Fibroblast of skin of left biceps (primary cell): ENCODE data around the gene CDH1.

Source experiments
- DNase-seq, 2 experiments: peaks; one replicate each; pipeline ENCODE4 v3.0.0-alpha.2; 2013; ENCODE audit warnings: low read depth in 2 of 2

Gene CDH1

DNA sequence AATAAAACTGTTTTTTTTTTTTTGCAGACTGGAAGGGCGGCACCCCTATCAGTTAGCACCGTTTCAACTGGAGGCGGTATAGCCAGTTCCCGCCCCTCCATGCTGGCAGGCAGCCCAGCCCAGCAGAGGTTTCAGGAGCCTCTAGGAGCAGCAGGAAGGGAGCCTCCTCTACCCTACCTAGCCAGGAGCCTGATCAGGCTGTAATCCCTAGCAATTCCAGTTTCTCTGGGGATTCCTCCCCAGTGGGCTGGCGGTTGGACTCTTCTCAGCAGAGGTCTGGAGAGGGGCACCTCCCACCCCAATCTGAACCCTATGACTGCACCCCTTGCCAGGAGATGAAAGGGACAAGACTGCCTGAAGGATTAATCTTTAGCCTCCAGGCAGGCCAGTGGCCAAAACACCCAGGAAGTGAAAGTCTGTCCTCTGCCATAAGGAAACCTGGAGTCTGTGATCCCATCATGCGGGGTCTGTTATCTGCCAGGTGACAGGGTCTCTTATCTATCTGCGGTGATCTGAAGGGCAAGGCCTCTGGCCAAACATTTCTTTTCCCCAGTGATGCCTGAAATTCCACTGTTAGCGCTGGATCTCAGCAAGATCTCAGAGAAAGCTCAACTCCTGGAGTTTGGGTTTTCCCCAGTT, 4.9 kb upstream of the CDH1 start:
- no peak for DNase-seq

DNA sequence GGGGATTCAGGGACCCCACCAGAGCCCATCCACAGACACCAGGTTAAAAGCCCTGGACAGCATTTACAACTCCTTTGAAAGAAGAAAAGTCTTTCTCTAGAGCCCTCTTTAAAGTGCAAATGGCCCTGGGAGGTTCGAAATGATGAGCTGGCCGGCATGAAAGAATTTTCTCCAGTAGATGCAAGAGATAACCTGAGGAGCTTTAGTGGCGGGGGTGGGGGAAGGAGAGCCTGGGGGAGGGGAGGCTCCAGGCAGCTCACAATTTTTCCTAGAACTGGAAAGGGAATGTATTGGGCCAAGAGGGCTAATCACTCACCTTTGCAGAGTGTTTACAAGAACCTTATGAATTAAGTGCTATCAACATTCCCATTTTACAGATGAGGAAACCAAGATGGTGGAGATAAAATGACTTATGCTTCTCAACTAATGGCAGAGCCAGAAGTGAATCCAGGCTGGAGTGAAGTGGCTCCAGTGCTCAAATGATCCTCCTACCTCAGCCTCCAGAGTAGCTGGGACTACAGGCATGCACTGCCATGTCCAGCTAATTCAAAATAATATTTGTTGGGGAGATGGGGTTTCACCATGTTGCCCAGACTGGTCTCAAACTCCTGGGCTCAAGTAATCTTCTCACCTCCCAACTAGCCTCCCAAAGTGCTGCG, 4.2 kb upstream of the CDH1 start:
- DNase-seq: no peak

DNA sequence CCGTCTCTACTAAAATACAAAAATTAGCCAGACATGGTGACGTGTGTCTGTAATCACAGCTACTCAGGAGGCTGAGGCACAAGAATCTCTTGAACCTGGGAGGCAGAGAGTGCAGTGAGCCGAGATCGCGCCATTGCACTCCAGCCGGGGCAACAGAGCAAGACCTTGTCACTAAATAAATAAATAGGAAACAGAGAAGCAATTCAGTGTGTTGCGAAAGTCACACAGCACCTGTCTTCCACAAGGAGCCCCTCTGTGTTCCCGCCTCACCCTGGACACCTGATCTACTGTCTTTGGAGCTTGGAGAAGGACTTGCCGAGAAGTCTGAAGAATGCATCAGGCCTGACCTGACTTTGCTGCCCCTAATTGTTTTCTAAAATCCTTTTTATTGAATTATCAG, 3.5 kb upstream of the CDH1 start:
- DNase-seq: no peak

DNA sequence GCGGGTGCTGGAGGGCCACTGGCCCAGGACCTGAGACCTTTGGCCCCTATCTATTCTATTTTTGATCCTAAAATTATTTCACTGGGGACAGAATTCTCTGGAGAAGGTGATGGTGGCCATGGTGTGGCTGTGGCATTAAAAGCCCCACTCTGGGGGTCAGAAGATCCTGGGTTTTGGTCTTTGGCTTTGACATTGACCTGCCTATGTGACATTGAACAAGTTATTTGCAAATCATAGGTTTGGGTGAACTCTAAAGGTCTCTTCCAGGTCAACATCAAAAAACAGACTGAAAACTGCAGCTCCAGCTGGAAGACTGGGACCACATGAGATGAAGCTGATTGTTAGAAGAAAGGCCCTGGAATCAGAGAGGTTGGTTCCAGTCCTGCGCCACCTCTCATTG, 2.3 kb upstream of the CDH1 start:
- no peak for DNase-seq

DNA sequence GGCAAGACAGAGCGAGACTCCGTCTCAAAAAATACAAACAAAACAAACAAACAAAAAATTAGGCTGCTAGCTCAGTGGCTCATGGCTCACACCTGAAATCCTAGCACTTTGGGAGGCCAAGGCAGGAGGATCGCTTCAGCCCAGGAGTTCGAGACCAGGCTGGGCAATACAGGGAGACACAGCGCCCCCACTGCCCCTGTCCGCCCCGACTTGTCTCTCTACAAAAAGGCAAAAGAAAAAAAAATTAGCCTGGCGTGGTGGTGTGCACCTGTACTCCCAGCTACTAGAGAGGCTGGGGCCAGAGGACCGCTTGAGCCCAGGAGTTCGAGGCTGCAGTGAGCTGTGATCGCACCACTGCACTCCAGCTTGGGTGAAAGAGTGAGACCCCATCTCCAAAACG, 531 bp upstream of the CDH1 start:
- no peak for DNase-seq

DNA sequence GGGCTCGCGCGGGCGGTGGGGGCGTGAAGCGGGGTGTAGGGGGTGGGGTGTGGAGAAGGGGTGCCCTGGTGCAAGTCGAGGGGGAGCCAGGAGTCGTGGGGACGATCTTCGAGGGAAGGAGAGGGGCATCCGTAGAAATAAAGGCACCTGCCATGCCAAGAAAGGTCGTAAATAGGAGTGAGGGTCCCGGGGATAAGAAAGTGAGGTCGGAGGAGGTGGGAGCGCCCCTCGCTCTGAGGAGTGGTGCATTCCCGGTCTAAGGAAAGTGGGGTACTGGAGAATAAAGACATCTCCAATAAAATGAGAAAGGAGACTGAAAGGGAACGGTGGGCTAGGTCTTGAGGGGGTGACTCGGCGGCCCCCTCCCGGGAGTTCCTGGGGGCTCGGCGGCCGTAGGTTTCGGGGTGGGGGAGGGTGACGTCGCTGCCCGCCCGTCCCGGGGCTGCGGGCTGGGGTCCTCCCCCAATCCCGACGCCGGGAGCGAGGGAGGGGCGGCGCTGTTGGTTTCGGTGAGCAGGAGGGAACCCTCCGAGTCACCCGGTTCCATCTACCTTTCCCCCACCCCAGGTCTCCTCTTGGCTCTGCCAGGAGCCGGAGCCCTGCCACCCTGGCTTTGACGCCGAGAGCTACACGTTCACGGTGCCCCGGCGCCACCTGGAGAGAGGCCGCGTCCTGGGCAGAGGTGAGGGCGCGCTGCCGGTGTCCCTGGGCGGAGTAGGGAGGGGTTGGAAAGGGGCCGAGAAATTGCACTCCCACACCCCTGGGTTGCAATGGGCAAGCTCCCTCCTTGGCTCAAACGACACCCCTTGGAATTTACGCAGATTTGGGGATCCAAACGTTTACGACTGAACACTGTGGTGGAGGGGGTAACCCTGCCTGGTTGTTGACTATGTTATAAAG, 888 bp downstream of the CDH1 start:
- no peak for DNase-seq

DNA sequence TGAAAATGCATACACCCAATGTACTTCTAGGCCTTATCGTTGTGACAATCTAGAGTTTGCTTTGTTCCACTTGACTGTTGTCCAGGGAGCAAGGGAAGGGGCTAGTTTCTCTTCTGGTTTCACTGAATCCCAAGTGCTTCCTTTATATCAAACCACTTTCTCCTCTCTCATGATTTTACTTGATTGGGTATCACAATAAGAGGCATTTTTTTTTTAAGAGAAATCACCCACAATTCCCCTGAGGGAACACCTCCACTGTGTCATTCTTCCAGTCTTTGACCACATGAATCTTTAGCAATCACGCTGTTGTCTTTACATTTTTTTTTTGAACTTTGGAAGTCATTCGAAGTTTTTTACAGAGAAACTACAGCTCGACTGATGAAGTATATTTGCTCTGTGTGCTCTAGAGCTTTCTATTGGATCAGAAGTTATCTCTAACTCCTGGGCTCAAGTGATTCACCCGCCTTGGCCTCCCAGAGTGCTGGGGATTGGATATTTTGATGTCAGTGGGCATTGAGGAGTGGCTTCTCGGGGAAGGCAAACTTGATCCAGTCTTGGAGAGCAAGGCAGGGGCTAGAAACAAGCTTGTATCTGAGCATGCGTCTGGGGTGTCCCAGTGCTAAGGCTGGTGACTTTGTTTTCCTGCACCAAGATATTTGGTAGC, 3.0 kb downstream of the CDH1 start:
- DNase-seq: no peak

DNA sequence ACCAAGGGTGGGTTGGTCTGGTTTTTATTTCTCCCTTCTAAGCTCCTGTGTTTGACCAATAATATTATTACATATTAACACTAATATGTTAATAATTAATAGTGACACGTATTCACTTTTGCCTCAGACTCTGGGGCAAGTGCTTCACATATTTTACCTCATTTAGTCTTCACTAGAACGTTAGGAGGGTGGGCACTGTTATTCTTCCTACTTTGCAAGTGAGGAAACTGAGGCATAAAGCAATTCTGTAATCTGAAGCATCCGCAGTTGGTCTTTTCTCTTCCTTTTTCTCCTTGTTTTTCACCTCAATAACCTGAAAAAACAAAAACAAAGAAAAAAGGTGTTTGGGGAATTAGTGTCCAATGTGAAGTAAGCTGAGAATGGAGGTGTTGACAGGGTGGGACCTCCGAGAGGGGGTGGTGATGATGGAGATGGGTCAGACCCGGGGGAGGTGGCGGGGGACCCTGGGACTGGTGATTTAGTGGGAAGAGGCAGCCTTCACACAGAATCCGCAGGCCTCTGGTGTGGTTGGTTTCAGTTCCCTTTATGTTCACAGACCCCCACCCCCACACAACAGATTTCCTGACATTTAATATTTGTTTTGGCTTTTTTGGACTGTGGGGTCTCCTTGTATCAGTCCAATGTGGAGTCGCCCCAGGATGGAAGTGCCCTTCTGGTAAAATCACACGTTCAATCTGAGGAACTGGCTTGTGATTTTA, 3.7 kb downstream of the CDH1 start:
- no peak for DNase-seq

DNA sequence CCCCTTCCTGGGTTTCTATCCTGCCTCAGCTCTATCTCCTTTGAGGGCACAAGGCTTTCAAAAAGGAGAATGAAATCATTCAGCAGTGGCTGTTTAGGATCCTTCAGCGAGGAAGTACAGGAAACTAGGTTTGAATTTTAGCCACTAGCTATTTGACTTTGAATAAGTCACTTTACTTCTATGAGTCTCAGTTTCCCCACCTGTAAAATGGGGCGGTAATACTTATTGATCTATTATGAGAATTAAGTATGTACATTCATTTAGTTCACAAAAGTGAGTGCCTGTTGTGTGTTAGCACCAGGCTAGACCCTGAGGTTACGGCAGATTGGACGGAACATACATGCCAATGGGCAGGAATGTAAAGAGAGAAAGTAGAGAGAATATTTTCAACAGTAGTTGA, 6.6 kb downstream of the CDH1 start:
- DNase-seq: no peak

DNA sequence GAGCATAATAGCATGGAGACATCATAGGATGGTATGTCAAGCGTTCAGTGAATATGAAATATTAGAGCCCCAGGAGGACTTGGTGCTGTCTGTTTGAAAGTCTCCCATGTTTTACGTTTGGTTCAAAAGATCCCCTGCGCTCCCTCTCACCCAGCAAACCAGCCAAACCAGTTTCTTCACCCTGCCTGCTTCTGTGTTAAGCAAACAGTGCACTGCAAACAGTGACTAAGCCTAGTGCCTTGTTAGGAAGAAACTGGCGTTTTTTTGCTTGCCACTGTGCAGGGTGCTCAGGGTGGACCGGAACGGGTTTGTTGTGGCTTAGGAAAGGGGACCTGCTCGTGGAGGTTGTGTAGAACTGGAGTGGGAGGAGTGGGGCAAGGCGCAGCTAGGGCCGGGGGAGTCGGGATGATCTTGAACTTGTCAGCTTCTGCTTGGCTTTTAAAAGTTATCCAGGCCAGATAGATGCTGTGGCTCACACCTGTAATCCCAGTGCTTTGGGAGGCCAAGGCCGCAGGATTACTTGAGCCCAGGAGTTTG, 7.7 kb downstream of the CDH1 start:
- DNase-seq: no peak

DNA sequence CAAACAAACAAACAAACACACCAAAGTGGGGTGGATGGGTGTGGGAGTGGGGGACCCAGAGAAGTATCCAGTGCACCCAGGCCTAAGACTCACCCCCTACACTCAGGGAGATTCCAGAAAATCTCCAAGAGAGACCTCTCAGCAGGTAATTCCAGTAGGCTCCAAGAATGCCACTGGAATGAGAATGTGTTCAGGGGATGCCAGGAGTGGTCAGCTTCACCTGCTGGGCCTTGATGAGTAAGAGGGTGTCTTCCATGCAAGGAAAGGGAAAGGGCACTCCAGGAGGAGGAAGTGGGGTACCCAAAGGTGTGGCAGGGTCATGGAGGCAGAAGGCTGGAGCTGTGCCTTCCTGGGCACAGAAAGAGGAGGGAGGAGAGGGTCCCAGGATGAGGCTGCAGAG, 9.9 kb downstream of the CDH1 start:
- DNase-seq: no peak

DNA sequence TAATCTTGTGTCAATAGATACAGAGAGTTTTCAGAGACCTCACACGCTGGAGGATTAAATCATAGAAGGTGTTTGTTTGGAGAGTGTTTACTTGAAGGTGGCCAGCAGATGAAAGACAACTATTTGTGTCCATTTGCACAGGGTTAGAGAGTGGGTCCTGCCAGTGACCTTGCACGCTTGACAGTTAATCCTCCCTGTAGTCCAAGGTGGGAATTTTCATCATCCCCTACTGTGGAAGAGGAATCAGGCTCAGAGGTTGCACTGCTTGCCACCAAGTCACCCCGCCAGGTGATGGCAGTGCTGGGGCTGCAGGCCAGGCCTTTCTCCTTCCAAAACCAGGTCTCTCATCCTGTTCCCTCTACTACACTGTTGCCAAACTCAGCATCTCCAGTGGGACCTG, 12.3 kb downstream of the CDH1 start:
- no peak for DNase-seq

DNA sequence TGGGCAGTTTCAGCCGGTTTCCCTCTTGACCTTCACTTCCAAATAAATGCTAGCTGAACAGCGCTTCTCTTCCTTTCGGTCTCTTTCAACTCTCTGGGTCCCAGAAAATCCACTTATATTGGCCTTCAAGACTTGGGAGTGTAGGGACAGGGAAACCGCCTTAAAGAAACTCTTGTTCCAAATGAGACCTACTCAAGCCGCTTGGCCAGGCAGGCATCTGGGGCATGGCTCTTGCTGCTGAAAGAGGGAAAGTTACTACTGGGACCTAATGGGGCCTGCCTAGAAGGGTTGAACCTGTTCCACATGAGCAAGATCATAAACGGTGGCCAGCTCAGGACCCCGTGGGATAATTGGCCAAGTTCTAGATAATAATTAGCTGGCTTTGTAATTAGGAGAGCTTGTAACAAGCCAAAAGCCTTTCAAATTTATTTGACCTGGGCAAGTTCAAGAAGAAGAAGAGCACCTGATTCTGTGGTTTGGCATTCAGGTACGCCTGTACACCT, 13.2 kb downstream of the CDH1 start:
- DNase-seq: no peak

DNA sequence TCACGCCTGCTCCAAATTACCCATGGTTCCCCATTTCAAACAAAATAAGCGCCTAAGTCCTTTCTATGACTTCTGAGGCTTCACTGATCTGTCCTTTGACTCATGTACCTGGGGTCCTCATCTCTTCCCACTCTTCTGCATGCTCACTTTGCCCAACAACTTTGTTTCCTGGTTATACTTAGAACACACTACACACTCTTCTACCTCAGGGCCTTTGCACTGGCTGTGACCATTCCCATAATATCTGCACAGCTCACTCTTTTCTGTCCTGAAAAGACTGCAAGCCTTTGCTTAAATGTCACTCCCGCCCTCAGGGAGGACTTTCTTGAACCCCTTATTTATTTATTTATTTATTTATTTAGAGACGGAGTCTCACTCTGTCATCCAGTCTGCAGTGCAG, 14.1 kb downstream of the CDH1 start:
- no peak for DNase-seq

DNA sequence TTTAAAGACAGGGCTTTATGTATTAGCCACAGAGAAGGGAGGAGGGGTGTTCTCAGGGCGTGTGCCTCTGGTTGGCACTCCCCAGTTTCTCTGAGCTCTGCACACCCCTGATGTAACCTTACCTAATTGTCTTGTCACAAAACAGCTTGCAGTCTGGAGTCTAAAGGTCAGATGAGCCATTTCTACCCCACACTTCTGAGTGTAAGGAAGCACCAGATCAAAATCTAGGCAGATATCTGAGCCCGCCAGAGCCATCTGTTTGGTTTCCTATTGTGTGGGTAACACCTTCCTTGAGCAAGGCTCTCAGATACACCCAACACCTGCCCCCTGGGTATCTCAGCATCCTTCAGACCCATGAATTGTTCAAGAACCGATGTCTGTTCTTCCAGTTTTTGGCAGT, 15.5 kb downstream of the CDH1 start:
- no peak for DNase-seq

DNA sequence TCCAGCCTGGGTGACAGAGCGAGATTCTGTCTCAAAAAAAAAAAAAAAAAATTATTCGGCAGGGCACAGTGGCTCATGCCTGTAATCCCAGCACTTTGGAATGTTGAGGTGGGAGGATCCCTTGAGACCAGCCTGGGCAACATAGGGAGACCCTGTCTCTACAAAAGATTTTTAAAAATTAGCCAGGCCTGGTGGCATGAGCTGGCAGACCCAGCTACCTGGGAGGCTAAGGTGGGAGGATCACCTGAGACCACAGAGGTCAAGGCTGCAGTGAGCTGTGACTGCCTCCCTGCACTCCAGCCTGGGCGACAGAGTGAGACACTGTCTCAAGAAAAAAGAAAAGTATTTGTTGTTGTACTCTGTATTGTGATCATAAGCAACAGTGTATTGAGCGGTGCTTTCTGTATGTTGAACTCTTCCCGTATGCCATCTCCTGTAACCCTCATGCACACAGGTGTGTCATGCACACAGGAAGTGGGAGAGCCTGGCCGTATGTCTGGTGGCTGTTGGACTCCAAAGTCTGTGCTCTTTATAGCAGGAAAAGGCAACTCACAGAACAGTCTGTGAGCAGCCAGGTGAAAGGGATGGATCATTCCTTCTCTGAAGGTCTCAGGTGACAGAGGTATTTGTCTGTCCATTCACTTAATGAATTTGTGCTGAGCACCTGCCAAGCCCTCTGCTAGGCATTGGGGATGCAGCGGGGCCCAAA, 17.1 kb downstream of the CDH1 start:
- no peak for DNase-seq

DNA sequence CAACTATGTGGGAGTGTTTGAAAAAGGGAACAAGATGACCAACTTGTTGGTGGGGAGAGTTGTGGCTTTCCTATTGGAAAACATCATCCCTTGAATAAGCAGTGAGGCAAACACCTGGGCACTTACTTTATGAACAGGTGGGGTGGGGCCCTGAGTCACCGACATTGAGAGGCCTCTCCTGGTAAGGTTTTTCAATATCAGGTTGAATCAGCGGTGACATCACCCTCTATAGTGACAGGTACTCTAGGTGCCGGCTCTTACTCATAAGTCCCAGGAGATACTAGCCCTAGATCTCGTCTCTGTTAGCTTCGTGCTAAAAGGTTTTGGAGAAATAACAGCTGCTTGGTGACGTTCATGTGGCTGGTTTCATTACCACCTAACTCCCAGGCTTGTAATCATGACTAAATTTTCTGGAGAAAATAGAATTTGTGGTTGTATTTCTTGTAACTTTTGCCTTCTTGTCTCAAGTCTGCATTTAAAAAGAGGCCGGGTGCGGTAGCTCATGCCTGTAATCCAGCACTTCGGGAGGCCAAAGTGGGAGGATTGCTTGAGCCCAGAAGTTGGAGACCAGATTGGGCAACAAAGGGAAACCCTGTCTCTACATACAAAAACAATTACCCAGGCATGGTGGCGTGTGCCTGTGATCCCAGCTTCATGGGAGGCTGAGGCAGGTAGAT, 19.3 kb downstream of the CDH1 start:
- no peak for DNase-seq

DNA sequence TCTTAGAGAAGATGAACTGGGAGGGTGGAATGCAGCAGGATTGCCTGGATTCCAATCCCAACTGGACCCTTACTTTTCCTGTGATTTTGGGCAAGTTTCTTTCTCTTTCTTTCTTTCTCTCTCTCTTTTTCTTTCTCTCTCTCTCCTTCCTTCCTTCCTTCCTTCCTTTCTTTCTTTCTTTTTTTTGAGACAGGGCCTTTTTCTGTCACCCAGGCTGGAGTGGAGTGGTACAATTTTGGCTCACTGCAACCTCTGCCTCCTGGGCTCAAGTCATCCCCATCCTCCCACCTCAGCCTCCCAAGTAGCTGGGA, 20.5 kb downstream of the CDH1 start:
- no peak for DNase-seq

DNA sequence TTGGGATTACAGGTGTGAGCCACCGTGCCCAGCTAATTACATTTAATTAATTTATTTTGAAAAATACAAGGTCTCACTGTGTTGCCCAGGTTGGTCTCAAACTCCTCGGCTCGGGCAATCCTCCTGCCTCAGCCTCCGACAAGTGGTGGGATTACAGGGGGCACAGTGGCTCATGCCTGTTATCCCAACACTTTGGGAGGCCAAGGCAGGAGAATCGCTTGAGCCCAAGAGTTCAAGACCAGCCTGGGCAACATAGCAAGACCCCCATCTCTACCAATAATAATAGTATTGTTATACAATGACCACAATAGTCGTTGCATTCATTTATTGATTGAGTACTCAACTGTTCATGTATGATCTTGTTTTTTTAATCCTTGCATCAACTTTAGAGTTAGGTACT, 22.0 kb downstream of the CDH1 start:
- no peak for DNase-seq

DNA sequence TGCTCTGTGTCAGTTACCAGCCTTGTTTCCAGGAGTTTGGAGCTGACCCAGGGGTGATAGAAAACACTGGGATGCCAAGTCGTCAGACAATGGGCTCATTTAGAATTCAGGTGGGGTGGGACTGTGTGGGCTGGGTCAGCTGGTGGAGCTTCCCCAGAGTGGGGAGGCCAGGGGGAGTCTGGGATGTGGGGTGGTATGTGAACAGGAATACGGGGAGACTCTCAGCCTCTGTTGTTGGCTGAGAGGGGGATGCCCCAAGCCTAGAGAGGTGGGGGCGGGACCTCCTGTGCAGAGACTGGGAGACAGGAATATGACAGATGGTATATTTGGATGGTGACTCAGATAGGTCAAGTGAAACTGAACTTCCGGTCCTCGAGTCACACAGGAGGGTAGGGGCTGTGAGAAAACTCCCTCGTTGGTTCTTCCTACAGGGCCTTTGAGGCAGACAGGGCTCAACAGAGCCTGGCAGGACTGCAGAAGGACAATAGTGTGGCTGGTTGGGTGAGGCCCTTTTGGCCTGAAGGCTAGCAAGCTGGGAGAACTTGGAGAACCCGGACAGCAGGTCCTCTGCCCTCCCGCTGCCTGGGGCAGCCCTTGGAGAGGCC, 23.7 kb downstream of the CDH1 start:
- DNase-seq: no peak
